GM18858 (cell line): Measurements from ENCODE around the gene MNX1.

Source experiments
- ATAC-seq: cut with Tn5 transposase; IDR thresholded peaks from one replicate; pipeline ENCODE4 v1.9.1; 2021; ENCODE audit not compliant: unreplicated experiment

Gene MNX1

DNA sequence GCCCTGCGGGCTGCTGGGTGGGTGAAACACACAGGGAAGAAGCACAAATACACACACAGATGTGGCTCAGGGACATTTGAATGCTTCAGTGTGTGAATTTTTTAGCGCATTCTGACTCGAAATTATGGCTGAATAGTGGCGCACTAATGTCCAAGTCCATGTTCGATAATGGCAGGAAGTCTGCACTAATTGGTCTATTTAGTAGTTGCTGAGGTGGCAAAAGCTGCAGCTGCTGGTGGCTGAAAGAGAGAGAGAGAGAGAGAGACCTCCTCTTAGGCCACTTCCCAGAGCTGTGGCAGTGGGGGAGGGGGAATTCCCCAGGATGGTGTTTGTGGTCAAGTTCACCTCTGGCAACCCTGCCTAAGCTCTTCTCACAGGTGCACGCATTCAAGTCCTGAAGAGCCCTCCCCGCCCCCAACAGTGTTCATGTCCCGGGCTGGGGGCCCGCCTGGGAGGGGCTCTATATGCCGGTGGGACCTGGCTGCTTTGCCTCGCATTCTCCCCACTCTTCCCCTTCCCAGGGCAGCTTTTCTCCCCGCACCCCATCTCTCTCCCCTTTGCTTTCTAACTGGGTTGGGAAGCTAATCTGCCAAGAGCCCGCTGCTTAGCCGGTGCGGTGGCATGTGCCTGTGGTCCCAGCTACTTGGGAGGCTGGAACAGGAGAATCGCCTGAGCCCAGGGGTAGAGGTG lies 6.0 kb upstream of the MNX1 start:
- ATAC-seq: peak; percentile 66

DNA sequence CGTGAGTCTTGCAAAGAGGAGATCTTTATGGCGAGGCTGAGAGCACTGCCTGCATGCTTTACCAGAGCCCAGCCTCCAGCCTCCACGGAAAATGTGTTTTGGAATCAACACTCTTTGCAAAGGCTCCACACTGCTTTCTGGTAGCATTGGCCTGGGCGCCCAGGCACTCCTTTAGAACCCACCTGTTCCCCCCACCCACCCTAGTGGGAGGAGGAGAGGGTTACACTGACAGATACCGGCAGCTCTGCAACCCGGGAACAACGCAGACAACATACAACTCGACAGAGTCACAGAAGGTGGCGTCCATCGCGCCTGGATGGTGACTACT lies 5.5 kb upstream of the MNX1 start:
- no peak for ATAC-seq

DNA sequence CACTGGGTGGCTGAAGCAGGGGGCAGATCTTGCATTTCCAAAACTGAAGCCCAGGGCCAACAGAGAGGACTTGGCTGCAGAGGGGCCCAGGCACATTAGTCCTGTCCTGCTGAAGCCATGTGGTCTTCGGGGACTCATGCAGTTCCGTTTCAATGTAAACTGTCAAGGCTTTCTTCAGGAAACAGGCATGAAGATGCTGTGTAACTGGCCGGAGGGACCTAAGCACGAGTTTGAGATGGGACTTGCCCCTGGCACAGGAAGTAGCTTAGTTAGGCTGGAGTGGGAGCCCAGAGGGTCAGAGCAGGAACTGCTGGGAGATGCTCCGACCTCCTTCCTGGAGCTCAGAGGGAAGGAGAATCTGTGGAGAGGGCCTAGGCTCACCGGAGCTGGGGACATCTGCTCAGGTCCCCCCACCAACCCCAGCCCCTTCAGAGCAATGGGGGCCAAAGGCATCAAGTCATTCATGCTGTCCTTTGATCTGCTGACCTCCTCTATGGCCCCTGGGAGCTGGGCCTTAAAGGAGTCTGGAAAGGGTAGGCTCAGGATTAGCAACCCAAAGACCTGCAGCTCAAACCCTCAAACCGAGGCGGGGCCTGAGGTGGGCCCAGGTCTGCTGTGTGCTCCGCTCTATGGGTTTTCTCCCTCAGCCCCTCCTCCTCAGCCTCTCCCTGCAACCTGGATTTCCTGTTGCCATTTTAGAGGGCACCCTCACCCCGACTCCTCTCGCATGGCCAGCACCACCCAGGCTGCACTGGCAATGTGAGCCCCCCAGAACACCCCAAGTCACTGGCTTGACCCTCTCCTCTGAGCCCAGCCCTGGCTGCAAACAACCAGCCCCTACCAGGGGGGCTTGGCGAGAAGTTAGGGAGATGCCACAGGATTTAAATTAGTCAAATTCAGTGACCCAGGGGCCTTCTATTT lies 4.4 kb upstream of the MNX1 start:
- no peak for ATAC-seq

DNA sequence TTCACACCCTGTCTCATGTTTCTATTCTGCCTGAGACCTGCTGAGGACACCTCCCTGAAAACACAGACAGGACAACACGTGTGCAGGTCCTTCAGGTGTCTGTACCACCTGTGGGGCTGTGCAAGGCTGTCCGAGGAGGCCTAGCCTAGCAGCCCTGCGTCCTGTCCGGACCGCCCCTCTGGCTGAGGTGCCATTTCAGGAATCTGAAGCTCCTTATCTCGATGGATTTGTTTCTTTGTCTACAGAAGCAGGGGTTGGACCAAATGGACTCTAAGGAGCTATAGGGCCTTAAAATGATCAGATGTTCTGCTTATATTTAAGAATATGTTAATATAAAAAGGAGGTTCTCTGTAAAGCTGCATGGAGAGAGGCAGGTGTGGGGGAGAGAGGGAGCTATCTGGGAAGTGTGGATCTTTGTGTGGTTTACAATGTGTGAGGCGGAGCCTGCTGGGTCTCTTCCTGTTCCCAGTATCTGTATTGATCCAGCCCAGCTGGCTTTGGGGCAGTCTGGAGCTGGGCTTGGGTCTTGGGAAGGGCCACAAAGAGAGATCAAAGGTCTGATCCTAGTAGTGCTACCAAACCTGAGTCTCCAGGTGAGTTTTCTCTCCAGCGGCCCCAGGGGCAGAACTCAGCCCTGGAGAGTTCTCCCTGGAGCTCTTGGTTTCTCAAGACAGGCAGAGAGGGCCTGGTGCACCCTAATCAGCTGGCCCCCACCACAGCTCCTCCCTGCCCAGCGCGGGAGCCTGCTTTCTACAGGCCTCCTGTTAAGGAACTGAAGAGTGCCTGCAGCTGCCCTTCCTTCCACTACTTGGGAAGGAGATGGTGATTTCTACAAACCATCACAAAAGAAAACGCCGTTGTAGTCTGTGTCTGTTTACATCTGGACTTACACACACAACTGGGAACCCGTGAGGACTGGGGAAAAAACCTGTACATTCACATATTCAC lies 3.4 kb upstream of the MNX1 start:
- ATAC-seq: no peak

DNA sequence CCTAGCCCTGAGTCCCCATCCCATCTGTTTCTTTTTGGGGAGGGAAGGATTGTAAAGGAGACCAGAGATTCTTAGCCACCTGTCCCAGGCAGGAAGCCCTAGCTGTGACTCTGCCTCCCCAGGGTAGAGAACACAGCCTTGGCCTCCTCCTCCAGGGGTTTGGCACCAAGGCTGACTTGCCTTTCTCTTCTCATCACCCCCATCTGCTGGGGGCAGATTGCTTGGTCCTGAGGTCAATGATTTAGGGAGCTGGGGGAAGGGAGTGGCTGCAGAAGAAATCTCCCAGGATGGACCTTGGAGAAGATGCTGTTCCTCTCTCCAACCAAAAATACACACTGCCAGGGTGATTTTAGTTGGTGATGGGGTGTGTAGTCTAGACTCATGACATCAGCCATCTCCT lies 2.6 kb upstream of the MNX1 start:
- ATAC-seq: no peak

DNA sequence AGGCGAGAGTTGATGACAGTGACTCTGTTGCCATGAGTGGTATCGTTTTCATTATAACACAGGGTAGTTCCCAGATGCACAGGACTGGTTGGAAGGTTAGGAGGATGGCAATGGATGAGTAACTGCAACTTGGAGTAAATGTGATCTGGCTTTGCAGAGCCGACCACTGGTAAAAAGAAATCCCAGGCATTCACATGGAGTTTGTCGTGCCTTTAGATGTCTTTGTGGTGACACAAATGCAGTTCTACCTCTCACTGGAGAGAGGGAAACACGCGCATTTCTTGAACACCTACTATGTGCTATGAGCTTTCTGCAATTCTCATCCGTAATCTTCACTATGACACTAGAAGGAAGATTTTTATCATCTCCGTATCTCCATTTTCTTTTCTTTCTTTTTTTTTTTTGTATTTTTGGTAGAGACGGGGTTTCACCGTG lies 1.7 kb upstream of the MNX1 start:
- ATAC-seq: no peak

DNA sequence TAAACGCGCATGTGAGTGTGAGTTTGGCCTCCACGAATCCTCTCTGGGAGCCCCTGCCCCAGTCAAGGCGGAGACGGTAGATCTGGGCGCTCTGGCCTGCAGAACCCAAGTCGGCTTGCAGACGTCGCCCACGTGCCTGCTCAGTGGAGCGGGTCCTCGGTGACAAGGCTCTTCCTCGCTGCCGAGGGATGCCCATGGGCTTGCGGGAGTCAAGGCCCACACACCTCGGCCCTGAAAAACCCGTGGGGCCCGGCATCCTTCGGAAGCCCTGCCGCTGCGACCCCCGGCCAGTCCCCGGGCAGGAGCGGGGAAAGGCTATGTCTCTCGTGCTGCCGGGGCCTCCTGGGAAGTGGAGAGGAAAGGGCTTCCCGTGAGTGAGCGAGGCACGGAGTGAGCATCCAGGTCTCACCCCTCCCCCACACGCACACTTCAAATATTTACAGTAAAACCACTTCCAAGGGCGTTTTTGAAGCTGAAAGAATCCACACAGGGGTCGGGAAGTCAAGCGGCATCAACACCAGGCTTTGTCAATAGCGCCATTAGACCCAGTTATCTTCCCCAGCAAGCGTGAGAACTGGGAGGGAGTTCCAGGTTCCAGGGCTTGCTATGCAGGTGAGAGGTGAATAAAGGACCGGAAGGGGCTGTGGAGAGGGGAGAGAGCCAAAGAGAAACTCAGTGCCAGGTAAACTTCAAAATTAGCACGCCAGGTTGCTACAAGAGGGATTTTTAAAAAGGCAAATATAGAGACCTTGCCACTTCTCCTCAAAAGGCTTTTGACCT lies 1.1 kb upstream of the MNX1 start:
- ATAC-seq: no peak

DNA sequence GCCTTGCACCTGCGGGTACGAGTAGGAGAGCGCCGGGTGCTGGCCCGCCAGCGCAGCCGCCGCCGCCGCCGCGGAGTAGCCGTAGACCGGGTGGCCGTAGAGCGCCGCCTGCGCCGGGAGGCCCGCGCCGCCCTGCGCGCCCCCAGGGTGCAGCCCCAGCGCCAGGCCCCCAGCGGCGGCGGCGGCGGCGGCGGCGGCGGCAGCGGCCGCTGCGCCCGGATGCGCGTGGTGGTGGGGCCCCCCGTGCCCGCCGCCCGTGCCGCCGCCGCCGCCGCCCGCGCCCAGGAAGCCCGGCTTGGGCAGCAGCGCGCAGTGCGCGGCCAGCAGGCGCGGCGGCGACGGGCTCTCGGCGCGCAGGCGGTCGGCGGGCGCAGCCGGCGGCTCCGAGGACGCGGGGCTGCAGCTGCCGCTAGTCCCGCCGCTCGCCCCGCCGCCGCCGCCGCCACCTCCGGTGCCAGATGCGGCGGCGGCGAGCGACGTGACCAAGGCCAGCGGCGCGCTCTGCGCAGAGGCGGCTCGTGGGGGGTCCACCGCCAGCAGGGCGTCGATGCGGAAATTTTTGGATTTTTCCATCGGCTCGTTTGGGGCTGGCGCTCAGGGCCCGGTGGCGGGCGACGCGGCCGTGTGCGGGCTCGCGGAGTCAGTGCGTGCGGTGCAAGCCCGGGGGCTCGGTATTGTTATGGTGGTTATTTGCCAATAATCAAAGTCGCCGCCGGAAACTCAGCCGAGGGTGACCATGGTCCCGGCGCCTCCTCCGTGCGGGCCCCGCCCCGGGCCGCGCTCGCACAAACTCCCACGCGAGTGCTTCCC lies 480 bp downstream of the MNX1 start:
- ATAC-seq: peak; percentile 33

DNA sequence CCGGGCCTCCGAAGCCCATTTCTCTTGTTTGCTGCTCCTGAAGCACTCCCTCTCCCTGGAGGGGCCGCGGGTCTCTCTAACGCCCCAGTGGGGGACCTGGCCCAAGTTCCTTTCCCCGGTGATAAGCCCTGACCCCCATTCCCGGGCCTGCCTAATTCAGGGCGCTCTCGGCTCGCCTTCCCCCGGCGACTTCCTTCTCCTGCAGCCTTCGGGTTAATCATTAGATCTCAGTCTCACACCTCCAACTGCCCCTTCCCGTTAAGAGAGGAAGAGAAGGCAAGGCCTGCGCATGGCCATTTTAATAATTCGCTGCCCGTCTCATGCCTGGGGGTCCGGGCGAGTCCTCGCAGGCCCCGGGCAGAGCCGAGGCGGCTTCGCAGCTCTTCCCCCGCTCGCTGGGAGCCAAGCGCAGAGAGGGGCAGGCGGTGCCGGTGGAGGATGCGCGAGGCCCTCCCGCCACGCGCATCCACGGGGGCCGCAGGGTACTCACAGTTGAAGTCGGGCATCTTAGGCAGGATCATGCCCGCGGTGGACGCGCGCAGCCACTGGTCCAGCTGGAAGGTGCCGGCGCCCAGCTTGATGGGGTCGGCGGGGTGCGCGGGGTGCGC lies 1.2 kb downstream of the MNX1 start:
- ATAC-seq: no peak

DNA sequence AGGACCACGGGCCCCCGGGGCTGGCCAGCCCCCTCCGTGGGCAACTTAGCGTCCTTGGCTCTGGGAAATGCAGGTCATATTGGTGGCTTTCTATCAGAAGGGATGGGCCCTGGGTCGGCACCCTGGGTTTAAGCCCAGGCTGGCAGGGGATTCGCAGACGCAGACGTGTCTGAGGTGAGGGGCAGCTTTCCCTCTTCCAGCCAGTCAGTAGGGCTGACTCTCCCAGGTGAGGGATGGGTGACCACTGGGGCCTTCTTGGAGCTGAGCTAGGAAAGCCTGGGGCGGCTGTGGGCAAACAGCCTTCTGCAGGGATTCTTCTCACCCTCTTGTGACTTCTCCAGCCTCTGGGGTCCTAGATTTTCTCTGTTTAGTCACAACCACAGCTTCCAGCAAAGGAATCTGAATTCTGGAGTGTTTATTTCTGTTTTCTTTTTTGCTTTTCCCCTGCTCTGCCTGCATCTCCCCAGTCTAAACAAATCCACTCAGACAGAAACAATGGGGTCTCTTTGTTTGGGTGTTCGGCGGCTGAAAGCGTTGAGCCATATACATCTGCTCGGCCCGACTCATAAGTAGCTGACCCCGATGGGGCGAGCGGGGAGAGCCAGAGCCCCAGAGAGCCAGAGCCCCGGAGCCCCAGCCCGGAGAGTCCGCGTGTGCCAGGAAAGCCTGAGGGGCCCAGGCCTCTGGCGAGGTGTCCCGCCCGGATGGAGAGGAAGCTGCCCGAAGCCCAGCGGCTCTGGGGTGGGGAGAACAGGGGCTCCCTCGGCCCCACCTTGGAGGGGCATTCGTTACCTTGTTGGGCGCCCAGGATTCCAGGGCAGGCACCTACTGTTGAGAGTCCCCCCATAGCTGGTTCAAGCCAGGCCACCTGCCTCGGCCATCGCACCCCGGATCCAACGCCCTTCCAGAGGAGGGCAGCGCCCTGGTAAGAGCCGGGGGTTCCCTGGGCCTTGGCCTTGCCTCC lies 2.0 kb downstream of the MNX1 start:
- no peak for ATAC-seq

DNA sequence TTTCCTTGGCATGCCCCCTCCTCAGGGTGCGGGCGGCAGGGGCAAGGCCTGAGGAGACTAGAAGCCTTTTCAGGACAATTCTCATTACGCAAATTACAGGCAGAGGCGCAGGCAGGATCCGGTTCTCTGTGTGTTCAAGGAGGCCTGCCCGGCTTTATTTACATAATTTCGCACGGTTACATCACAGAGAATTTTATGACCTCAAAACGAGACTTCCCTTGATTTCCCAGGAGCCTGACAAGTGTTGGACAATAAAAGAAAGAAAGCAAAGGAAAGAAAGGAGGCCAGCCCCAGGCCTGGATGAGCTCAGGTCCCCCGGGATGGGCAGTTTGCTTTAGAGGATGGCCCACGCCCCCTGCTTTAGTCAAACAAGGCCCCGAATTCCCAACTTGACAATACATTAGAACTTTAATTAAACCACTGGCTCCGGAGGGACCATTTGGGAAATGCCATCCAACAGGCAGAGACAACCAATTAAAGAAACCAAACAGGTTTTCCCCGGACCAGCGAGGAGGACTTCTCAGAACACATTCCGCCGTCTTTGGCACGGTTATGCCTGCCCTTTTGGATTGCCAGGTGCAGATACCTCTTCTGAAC lies 2.9 kb downstream of the MNX1 start:
- ATAC-seq: no peak

DNA sequence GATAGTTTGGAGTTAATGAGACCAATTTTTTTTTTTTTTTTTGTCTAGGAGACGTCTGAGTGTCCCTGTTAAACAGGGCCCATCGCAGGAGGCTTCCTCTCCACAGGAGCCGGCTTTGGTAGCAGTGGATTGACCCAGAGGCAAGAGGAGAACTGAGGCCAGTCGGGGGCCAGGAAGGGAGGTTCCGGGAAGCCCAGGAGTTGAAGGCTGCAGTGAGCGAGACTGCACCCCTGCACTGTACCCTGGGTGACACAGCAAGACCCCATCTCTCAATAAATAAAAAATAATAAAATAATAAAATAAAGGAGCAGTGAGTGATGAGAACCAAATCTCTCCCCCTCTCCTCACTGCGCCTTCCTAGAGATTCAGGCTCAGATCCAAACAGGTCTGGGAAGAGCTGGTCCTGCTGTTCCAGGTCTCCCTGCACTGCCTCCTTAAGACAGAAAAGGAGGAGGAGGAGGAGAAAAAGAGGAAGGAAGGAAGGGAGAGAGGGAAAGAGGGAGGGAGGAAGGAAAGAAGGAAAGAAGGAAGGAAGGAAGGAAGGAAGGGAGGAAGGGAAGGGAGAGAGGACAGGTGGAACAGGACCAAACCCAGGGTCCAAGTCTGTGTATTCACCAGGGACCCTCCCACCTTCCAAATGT lies 3.5 kb downstream of the MNX1 start:
- ATAC-seq: no peak

DNA sequence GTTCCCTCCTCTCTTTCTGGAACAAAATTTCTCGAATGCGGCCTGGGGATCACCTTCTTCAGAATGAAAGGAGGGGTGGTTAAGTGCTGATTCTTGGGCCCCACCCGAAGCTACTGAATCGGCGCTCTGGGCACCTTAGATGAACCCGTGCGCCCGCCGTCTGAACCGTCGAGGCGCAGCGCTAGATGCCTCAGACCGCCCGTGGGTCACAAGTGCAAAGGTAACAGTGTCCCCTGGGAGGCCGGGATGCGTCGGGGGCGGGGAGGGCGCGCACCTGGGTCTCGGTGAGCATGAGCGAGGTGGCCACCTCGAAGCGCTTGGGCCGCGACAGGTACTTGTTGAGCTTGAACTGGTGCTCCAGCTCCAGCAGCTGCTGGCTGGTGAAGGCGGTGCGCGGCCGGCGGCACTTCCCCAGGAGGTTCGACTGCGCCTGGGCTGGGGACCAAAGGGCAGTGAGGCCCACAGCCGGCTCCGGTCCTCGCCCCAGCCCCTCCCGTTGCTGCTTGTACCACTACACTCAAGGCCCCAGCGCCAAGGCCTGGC lies 4.2 kb downstream of the MNX1 start:
- no peak for ATAC-seq

DNA sequence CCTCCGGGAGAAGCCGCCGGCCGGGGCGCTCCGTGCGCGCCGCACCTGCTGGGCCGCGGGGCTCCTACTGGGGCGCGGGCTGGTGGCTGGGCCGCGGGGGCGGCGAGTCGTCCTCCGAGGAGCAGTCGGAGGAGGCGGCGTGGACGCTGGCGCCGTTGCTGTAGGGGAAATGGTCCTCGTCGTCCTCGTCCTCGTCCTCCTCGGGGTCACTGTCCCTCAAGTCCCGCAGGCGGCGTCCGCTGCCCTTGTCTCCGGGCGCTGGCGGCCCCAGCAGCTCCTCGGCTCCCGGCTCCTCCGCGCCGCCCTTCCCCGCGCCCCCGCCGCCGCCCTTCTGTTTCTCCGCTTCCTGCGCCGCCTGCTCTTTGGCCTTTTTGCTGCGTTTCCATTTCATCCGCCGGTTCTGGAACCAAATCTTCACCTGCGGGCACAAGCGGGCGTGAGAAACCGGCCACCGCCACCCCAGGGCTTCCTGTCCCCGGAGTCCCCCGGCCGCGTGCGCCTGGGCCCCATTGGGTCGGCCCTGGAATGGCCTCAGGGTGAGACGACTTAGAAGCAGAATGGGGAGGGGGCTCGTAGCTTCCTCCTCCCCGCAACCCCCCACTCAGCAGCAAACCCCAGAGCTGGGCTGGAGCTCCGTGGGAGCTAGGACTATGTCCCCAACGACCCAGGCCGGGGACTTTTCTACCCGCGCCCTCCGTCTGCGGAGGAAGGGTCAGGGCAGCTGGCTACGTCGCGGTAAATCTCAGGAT lies 4.8 kb downstream of the MNX1 start:
- ATAC-seq: no peak

DNA sequence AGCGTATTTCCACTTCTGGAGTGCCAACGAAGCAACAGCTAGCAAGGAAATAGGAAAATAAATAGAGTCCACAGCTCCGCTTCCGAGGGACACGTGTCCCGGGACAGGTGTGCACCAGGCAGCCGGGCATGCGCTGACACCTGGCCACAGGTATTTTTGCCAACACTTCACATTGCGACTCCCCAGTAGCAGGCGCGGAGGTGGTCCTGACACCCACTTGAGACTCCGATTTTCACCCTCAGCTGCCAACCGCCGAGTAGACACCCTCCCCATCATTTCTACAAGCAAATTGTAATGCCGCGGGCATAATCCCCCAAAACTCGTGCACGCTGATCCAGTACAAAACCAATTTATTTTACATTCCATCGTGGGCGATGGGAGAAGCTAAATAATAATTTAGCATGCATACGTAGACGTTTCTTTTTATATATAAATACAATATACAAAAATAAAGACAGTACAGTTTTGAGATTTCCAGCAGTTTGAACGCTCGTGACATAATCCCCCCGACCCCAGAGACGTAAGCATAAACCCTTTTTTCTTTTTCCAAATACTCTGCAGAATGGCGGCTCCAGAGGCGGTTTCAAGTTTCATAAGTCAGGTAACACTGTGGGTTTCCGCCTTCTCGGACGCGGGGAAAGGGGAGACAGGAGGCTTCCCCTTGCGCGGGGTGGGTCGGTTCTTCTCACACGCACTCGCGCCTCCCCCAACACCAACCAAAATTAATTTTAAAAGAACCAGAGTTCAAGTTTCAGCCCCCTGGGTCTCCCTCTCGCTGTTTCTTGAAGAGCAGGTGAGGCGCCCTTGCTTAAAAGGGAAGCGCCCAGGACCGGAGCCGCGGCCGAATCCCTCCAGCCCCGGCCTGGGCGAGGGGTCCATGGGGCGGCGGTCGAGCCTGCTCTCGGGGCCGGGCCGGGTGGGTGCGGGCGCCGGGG lies 5.7 kb downstream of the MNX1 start:
- no peak for ATAC-seq
